ENCODE results near the gene HDAC6. TPM values are rescaled to one million over a fixed set of nuclear protein-coding genes. Genes with fewer than 3 reads are reported as not detected.
"Not testable (repeated sequence)": the region's sequence is repeated elsewhere in the genome, so short reads cannot be mapped to it uniquely, and the experiment has no call there.

Gene HDAC6
- total and polyA plus RNA-seq, 2 of the 13 experiments (the other 11 are each of a cell fraction or from before 2014, with no cell fraction given): 80.4 to 93.6 TPM

- Histone ChIP-seq H3K4me1 (ENCODE audit: insufficient read depth, low read length) (no peaks in the 10 kb centered on the region), H3K9ac (ENCODE audit: insufficient read depth, low read depth, low read length) (no peak overlapping the region), H3K27ac (ENCODE audit: extremely low read length, insufficient read depth, low read length) (no peak overlapping the region), H4K20me1 (ENCODE audit: insufficient read depth, low read length) (no peaks in the 10 kb centered on the region), H2AFZ (ENCODE audit: low read length) (no peak overlapping the region), H3K4me3 (replicated peaks in 1 of 3; ENCODE audit: insufficient read depth in 1 of 3, low read depth in 2 of 3, low read length in 3 of 3) (no peak overlapping the region), H3K4me2 (ENCODE audit: low read depth, low read length) (no peak overlapping the region), H3K27me3 (ENCODE audit: control insufficient read depth in 1 of 2, insufficient read depth in 2 of 2, low read length in 2 of 2) (no peaks in the 10 kb centered on the region), H3K79me2 (ENCODE audit: insufficient read depth, low read length) (no peaks in the 10 kb centered on the region), H3K36me3 (replicated peaks in 1 of 2; ENCODE audit: control insufficient read depth in 1 of 2, insufficient read depth in 2 of 2, low read length in 2 of 2) (peaks cover 1 to 21% of the 10 kb centered on the region in 2 experiments; a peak in 3 of 5 replicates), H3K9me3 (ENCODE audit: low read length) (no peaks in the 10 kb centered on the region)
- no peak for TF ChIP-seq ZNF275 (CRISPR knock-in tag; IDR thresholded peaks at IDR 0.05; ENCODE audit: borderline replicate concordance)
- TF ChIP-seq SMARCE1 (IDR thresholded peaks at IDR 0.05; ENCODE audit: borderline replicate concordance): no peak
- no peak for TF ChIP-seq MYPOP (CRISPR knock-in tag; IDR thresholded peaks at IDR 0.05)
- no peak for TF ChIP-seq KLF6 (CRISPR knock-in tag; IDR thresholded peaks at IDR 0.05)
- no peak for TF ChIP-seq REXO4 (CRISPR knock-in tag; IDR thresholded peaks at IDR 0.05; ENCODE audit: borderline replicate concordance)
- no peak for TF ChIP-seq ZMYM2 (CRISPR knock-in tag; IDR thresholded peaks at IDR 0.05)
- TF ChIP-seq E2F5 (CRISPR knock-in tag; conservative IDR thresholded peaks at IDR 0.05): no peak
- TF ChIP-seq ATM (IDR thresholded peaks at IDR 0.05; ENCODE audit: borderline replicate concordance): no peak
- TF ChIP-seq SP1 (IDR thresholded peaks at IDR 0.05): no peak
- TF ChIP-seq SP1 (CRISPR knock-in tag; IDR thresholded peaks at IDR 0.05): no peak
- TF ChIP-seq ZNF20 (CRISPR knock-in tag; IDR thresholded peaks at IDR 0.05): no peak
- no peak for TF ChIP-seq BRD4 (CRISPR knock-in tag; IDR thresholded peaks at IDR 0.05)
- no peak for TF ChIP-seq ESRRA (CRISPR knock-in tag; IDR thresholded peaks at IDR 0.05; ENCODE audit: low read depth)
- no peak for TF ChIP-seq ZNF253 (CRISPR knock-in tag; IDR thresholded peaks at IDR 0.05; ENCODE audit: borderline replicate concordance)
- CTCF ChIA-PET (ENCODE audit: low intra/inter-chr PET ratio, low total read pairs): no interaction called here
- ATAC-seq (no peak), FAIRE-seq (no peak), DNase-seq (ENCODE audit: low spot score) (no peak)
- POLR2A ChIA-PET: no interaction called here
- 100% methylated on average over 1 of the region's 4 CpGs for WGBS (ENCODE audit: low lambda C conversion rate)
- intact Hi-C loops (cut with micrococcal nuclease; ENCODE audit: unreplicated experiment) (no loop called here), in situ Hi-C loops (cut with HindIII; ENCODE audit: extremely low pct_ligation_motif_present, low pct_unique_long_range_greater_than_20kb) (no loop called here)
- BruUV-seq (replicated peaks): no TSS peak
Observed at GRCh38 chrX:48818866-48819265, 17.0 kb downstream of the HDAC6 start.

GRCh38 chrX:48819394-48819793, 17.5 kb downstream of the HDAC6 start:
- WGBS (ENCODE audit: low lambda C conversion rate): 90% methylated on average over 9 of the region's 9 CpGs
- DNase-seq (ENCODE audit: low spot score); H2AFZ ChIP-seq (ENCODE audit: low read length); POLR2A ChIA-PET; H3K9me3 ChIP-seq (ENCODE audit: low read length); FAIRE-seq; H3K4me2 ChIP-seq (ENCODE audit: low read depth, low read length); BruUV-seq (replicated peaks); ATAC-seq; H3K9ac ChIP-seq (ENCODE audit: insufficient read depth, low read depth, low read length); H3K4me3 ChIP-seq (replicated peaks in 1 of 3; ENCODE audit: insufficient read depth in 1 of 3, low read depth in 2 of 3, low read length in 3 of 3); H3K27ac ChIP-seq (ENCODE audit: extremely low read length, insufficient read depth, low read length); H3K27me3 ChIP-seq (ENCODE audit: control insufficient read depth in 1 of 2, insufficient read depth in 2 of 2, low read length in 2 of 2); H4K20me1 ChIP-seq (ENCODE audit: insufficient read depth, low read length); CTCF ChIA-PET (ENCODE audit: low intra/inter-chr PET ratio, low total read pairs); in situ Hi-C loops (cut with HindIII; ENCODE audit: extremely low pct_ligation_motif_present, low pct_unique_long_range_greater_than_20kb); H3K4me1 ChIP-seq (ENCODE audit: insufficient read depth, low read length); intact Hi-C loops (cut with micrococcal nuclease; ENCODE audit: unreplicated experiment); H3K79me2 ChIP-seq (ENCODE audit: insufficient read depth, low read length): not testable (repeated sequence)
- H3K36me3 ChIP-seq (replicated peaks in 1 of 2; ENCODE audit: control insufficient read depth in 1 of 2, insufficient read depth in 2 of 2, low read length in 2 of 2): peaks cover 1 to 19% of the 10 kb centered on the region in 2 experiments; a peak in 3 of 5 replicates

Measured in HepG2 (cell line).